Measurements from ENCODE around the gene ZBTB17.

Gene ZBTB17

GRCh38 chr1:15960808-15961207 is 15.1 kb downstream of the ZBTB17 start:
- no peak for DNase-seq (ENCODE audit: low read depth)

- no peak for DNase-seq (ENCODE audit: low read depth)
Measured at GRCh38 chr1:15959827-15960446, 16.0 kb downstream of the ZBTB17 start.

GRCh38 chr1:15959424-15959823 is 16.5 kb downstream of the ZBTB17 start:
- DNase-seq (ENCODE audit: low read depth) = no peak

- DNase-seq (ENCODE audit: low read depth) = no peak
Measured at GRCh38 chr1:15958793-15959192, 17.1 kb downstream of the ZBTB17 start.

- no peak for DNase-seq (ENCODE audit: low read depth)
Measured at GRCh38 chr1:15958111-15958510, 17.8 kb downstream of the ZBTB17 start.

GRCh38 chr1:15957221-15958095 is 18.4 kb downstream of the ZBTB17 start:
- DNase-seq (ENCODE audit: low read depth) = no peak

GRCh38 chr1:15956150-15956549 is 19.8 kb downstream of the ZBTB17 start:
- no peak for DNase-seq (ENCODE audit: low read depth)

- DNase-seq (ENCODE audit: low read depth) = no peak
Measured at GRCh38 chr1:15955552-15955951, 20.3 kb downstream of the ZBTB17 start.

GRCh38 chr1:15954316-15954715 is 21.6 kb downstream of the ZBTB17 start:
- no peak for DNase-seq (ENCODE audit: low read depth)

- DNase-seq (ENCODE audit: low read depth) = no peak
Measured at GRCh38 chr1:15953791-15954241, 22.1 kb downstream of the ZBTB17 start.

- no peak for DNase-seq (ENCODE audit: low read depth)
Measured at GRCh38 chr1:15953294-15953771, 22.6 kb downstream of the ZBTB17 start.

GRCh38 chr1:15952317-15953258 is 23.3 kb downstream of the ZBTB17 start:
- DNase-seq (ENCODE audit: low read depth) = peak; percentile 86

- no peak for DNase-seq (ENCODE audit: low read depth)
Measured at GRCh38 chr1:15951341-15952153, 24.4 kb downstream of the ZBTB17 start.

- DNase-seq (ENCODE audit: low read depth) = no peak
Measured at GRCh38 chr1:15950763-15951295, 25.1 kb downstream of the ZBTB17 start.

- DNase-seq (ENCODE audit: low read depth) = no peak
Measured at GRCh38 chr1:15950302-15950701, 25.6 kb downstream of the ZBTB17 start.

- peak; percentile 91 for DNase-seq (ENCODE audit: low read depth)
Measured at GRCh38 chr1:15949453-15950245, 26.3 kb downstream of the ZBTB17 start.

- peak; percentile 93 for DNase-seq (ENCODE audit: low read depth)
Measured at GRCh38 chr1:15948595-15949452, 27.1 kb downstream of the ZBTB17 start.

- no peak for DNase-seq (ENCODE audit: low read depth)
Measured at GRCh38 chr1:15948091-15948591, 27.8 kb downstream of the ZBTB17 start.
